ENCODE results near the gene PCDHA12. TPM values are rescaled to one million over a fixed set of nuclear protein-coding genes. Genes with fewer than 3 reads are reported as not detected.
"Not testable (repeated sequence)": the region's sequence is repeated elsewhere in the genome, so short reads cannot be mapped to it uniquely, and the experiment has no call there.

PCDHA12 gene
- polyA plus RNA-seq, 3 donors, result not detected

- Histone ChIP-seq H3K9ac (ENCODE audit: insufficient read depth, low read length, poor library complexity, severe bottlenecking) (no peak within 1 kb of the TSS), H3K9me3 (replicated peaks in 1 of 2; ENCODE audit: control insufficient read depth in 1 of 2, insufficient read depth in 1 of 2, low read length in 2 of 2) (peaks cover 40 to 68% of the 10 kb centered on the region in 2 donors), H3K36me3 (replicated peaks in 1 of 2; ENCODE audit: control insufficient read depth in 1 of 2, insufficient read depth in 2 of 2, low read length in 2 of 2) (no peaks in the 10 kb centered on the region), H4K20me1 (ENCODE audit: insufficient read depth, low read length) (no peaks in the 10 kb centered on the region), H3K4me2 (replicated peaks; ENCODE audit: extremely low read depth, low read length, poor library complexity, severe bottlenecking) (no peak within 1 kb of the TSS), H3K4me3 (replicated peaks in 1 of 3; ENCODE audit: low read depth in 2 of 3, low read length in 3 of 3) (no peak within 1 kb of the TSS), H3K27me3 (ENCODE audit: control insufficient read depth in 2 of 2, insufficient read depth in 2 of 2, low read length in 2 of 2) (peaks cover 0 to 21% of the 10 kb centered on the region in 2 donors), H2AFZ (ENCODE audit: insufficient read depth, low read depth, low read length, poor library complexity, severe bottlenecking) (no peak within 1 kb of the TSS), H3K79me2 (ENCODE audit: insufficient read depth, low read length) (no peaks in the 10 kb centered on the region), H3K4me1 (ENCODE audit: control insufficient read depth in 1 of 2, insufficient read depth in 2 of 2, low read length in 2 of 2) (no peaks in the 10 kb centered on the region), H3K27ac (ENCODE audit: low read depth in 1 of 2, low read length in 2 of 2) (no peak within 1 kb of the TSS)
- WGBS (ENCODE audit: insufficient coverage), result 28% methylated on average over 14 of the region's 27 CpGs
- H3K9me3 Mint-ChIP-seq, result peaks cover 34 to 60% (median 53%) of the 10 kb centered on the region in 7 donors
- DNase-seq, result no peak
- intact Hi-C loops (cut with micrococcal nuclease), result loop anchor here in 1 of 2 donors (10.0 kb wide), 1 partner anchor 47 kb away; the partner anchor contains the start of gene PCDHA12
- H3K4me1 Mint-ChIP-seq, result no peaks in the 10 kb centered on the region
- H3K4me3 Mint-ChIP-seq, result peak within 1 kb of the TSS in 1 of 2 donors; percentile 66
- peak within 1 kb of the TSS in 1 of 7 donors; percentile 3 for H3K27ac Mint-ChIP-seq
- H3K36me3 Mint-ChIP-seq, result peaks cover 0 to 2% of the 10 kb centered on the region in 2 donors
- TF ChIP-seq CTCF (IDR thresholded peaks at IDR 0.05), result no peak
- peaks cover 20 to 43% (median 21%) of the 10 kb centered on the region in 3 donors for H3K27me3 Mint-ChIP-seq (ENCODE audit: low read depth in 3 of 3)
Measured at GRCh38 chr5:140827704-140828361, 47.3 kb upstream of the PCDHA12 start, which contains the start of gene PCDHA6. Gene PCDHA6 (plus strand): TSS chr5:140827960. CDS start chr5:140828092, 132 bp downstream.

GRCh38 chr5:140828362-140828737, 46.8 kb upstream of the PCDHA12 start:
- Mint-ChIP-seq H3K27ac (no peak overlapping the region), H3K9me3 (peaks cover 32 to 55% (median 48%) of the 10 kb centered on the region in 7 donors), H3K4me3 (peak overlapping the region in 1 of 2 donors; percentile 66), H3K36me3 (peaks cover 0 to 2% of the 10 kb centered on the region in 2 donors), H3K27me3 (ENCODE audit: low read depth in 3 of 3) (peaks cover 22 to 46% (median 22%) of the 10 kb centered on the region in 3 donors), H3K4me1 (no peaks in the 10 kb centered on the region)
- intact Hi-C loops (cut with micrococcal nuclease), result loop anchor here in 1 of 2 donors (10.0 kb wide), 1 partner anchor 46 kb away; the partner anchor contains the start of gene PCDHA12
- Histone ChIP-seq H3K36me3 (replicated peaks in 1 of 2; ENCODE audit: control insufficient read depth in 1 of 2, insufficient read depth in 2 of 2, low read length in 2 of 2) (no peaks in the 10 kb centered on the region), H3K27me3 (ENCODE audit: control insufficient read depth in 2 of 2, insufficient read depth in 2 of 2, low read length in 2 of 2) (peaks cover 0 to 24% of the 10 kb centered on the region in 2 donors), H3K27ac (ENCODE audit: low read depth in 1 of 2, low read length in 2 of 2) (no peak overlapping the region), H3K9me3 (replicated peaks in 1 of 2; ENCODE audit: control insufficient read depth in 1 of 2, insufficient read depth in 1 of 2, low read length in 2 of 2) (peaks cover 35 to 67% of the 10 kb centered on the region in 2 donors), H3K4me1 (ENCODE audit: control insufficient read depth in 1 of 2, insufficient read depth in 2 of 2, low read length in 2 of 2) (no peaks in the 10 kb centered on the region), H3K4me2 (replicated peaks; ENCODE audit: extremely low read depth, low read length, poor library complexity, severe bottlenecking) (no peak overlapping the region), H4K20me1 (ENCODE audit: insufficient read depth, low read length) (no peaks in the 10 kb centered on the region), H3K4me3 (replicated peaks in 1 of 3; ENCODE audit: low read depth in 2 of 3, low read length in 3 of 3) (no peak overlapping the region), H2AFZ (ENCODE audit: insufficient read depth, low read depth, low read length, poor library complexity, severe bottlenecking) (no peak overlapping the region), H3K9ac (ENCODE audit: insufficient read depth, low read length, poor library complexity, severe bottlenecking) (no peak overlapping the region), H3K79me2 (ENCODE audit: insufficient read depth, low read length) (no peaks in the 10 kb centered on the region)
- 45% methylated on average over 6 of the region's 18 CpGs for WGBS (ENCODE audit: insufficient coverage)
- DNase-seq, result no peak
- no peak for TF ChIP-seq CTCF (IDR thresholded peaks at IDR 0.05)

- not testable (repeated sequence) for H3K27ac Mint-ChIP-seq; H2AFZ ChIP-seq (ENCODE audit: insufficient read depth, low read depth, low read length, poor library complexity, severe bottlenecking); H3K4me3 Mint-ChIP-seq; H3K36me3 Mint-ChIP-seq; H3K4me1 Mint-ChIP-seq; H4K20me1 ChIP-seq (ENCODE audit: insufficient read depth, low read length); H3K36me3 ChIP-seq (replicated peaks in 1 of 2; ENCODE audit: control insufficient read depth in 1 of 2, insufficient read depth in 2 of 2, low read length in 2 of 2); H3K4me3 ChIP-seq (replicated peaks in 1 of 3; ENCODE audit: low read depth in 2 of 3, low read length in 3 of 3); DNase-seq; H3K4me1 ChIP-seq (ENCODE audit: control insufficient read depth in 1 of 2, insufficient read depth in 2 of 2, low read length in 2 of 2); H3K27ac ChIP-seq (ENCODE audit: low read depth in 1 of 2, low read length in 2 of 2); H3K9ac ChIP-seq (ENCODE audit: insufficient read depth, low read length, poor library complexity, severe bottlenecking); H3K4me2 ChIP-seq (replicated peaks; ENCODE audit: extremely low read depth, low read length, poor library complexity, severe bottlenecking); H3K79me2 ChIP-seq (ENCODE audit: insufficient read depth, low read length)
- 50% methylated on average over 90 of the region's 106 CpGs for WGBS (ENCODE audit: insufficient coverage)
- Histone ChIP-seq H3K27me3 (ENCODE audit: control insufficient read depth in 2 of 2, insufficient read depth in 2 of 2, low read length in 2 of 2) (peaks cover 0 to 29% of the 10 kb centered on the region in 2 donors), H3K9me3 (replicated peaks in 1 of 2; ENCODE audit: control insufficient read depth in 1 of 2, insufficient read depth in 1 of 2, low read length in 2 of 2) (peaks cover 32 to 69% of the 10 kb centered on the region in 2 donors)
- Mint-ChIP-seq H3K27me3 (ENCODE audit: low read depth in 3 of 3) (peaks cover 25 to 51% (median 25%) of the 10 kb centered on the region in 3 donors), H3K9me3 (peaks cover 32 to 61% (median 50%) of the 10 kb centered on the region in 7 donors)
- intact Hi-C loops (cut with micrococcal nuclease), result loop anchor here in 1 of 2 donors (10.0 kb wide), 1 partner anchor 45 kb away; the partner anchor contains the start of gene PCDHA12
Measured at GRCh38 chr5:140829511-140830501, 45.3 kb upstream of the PCDHA12 start.

Data from CD14-positive monocyte (primary cell).